Bronchial epithelial cell (primary cell): Measurements from ENCODE around the gene MSANTD1. TPM values are rescaled to one million over a fixed set of nuclear protein-coding genes. Genes with fewer than 3 reads are reported as not detected.

ENCODE experiments used
- DNase-seq: peaks from one replicate; pipeline ENCODE4 v3.0.0-alpha.2; 2010; ENCODE audit warnings: low read depth
- FAIRE-seq: peaks from 2 replicates; lab custom pipeline; 2011; peaks lifted over from hg19 to GRCh38; lab: Jason Lieb, UNC
- H3K27me3 ChIP-seq: 2 replicates; pipeline ENCODE4 v1.5.1; 2011; ENCODE audit warnings: low read length; ENCODE audit not compliant: control insufficient read depth, insufficient read depth
- H3K36me3 ChIP-seq: 2 replicates; pipeline ENCODE4 v1.5.1; 2011; ENCODE audit warnings: low read length; ENCODE audit not compliant: control insufficient read depth, insufficient read depth
- H3K4me3 ChIP-seq: 2 replicates; pipeline ENCODE4 v1.5.1; 2011; ENCODE audit warnings: mild to moderate bottlenecking, low read depth, low read length, control low read depth
- total RNA-seq: library from RNA; depleted of rRNA; stranded (reverse); fragments of >200 nt; gene quantifications from 2 replicates; pipeline ENCODE4 v1.2.1, GENCODE V29; 2014
- TF ChIP-seq, protein P1 (sequence below): IDR thresholded peaks from 2 replicates; pipeline ENCODE4 v1.5.1; 2011; ENCODE audit warnings: mild to moderate bottlenecking, moderate library complexity, low read length, control low read depth, inconsistent platforms; ENCODE audit not compliant: insufficient read depth, severe bottlenecking

The MSANTD1 gene
- total RNA-seq: 0.26 and 0.64 TPM in 2 replicates

DNA sequence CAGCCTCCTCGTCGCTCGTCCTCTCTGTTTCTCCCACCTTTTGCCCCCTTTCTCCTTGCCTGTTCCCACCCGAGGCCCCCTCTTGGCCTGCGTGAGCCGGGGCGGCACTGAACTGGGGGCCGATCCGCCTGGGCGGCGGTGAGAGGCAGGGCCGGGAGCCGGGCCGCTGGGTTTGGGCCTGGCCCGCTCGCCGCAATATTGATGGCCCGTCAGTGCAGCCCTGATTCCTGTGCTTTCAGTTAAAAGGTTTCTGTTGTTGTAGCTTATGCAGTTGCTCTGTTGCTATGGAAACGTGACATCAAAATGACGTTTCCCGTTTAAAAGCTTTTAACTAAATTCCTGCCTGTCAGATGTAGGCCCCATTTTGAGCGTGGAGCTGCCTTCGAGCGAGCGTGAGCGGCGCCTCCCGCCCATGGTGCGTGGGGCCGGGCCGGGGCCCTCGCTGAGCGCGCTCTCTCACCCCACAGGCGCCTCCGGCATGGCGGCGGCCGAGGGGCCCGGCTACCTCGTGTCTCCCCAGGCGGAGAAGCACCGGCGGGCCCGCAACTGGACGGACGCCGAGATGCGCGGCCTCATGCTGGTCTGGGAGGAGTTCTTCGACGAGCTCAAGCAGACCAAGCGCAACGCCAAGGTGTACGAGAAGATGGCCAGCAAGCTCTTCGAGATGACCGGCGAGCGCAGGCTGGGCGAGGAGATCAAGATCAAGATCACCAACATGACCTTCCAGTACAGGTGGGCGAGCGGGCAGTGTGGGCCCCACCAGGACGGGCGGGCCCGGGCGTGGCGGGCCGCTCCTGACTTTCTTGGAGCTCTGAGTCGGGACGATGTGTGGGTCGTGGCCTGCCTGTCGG is at the start of gene MSANTD1:
Gene MSANTD1, plus strand, starts transcription at position 349 of the 851 bp plus-strand sequence. Its CDS starts 64 bp downstream, at position 413.
- TF ChIP-seq, protein P1, sequence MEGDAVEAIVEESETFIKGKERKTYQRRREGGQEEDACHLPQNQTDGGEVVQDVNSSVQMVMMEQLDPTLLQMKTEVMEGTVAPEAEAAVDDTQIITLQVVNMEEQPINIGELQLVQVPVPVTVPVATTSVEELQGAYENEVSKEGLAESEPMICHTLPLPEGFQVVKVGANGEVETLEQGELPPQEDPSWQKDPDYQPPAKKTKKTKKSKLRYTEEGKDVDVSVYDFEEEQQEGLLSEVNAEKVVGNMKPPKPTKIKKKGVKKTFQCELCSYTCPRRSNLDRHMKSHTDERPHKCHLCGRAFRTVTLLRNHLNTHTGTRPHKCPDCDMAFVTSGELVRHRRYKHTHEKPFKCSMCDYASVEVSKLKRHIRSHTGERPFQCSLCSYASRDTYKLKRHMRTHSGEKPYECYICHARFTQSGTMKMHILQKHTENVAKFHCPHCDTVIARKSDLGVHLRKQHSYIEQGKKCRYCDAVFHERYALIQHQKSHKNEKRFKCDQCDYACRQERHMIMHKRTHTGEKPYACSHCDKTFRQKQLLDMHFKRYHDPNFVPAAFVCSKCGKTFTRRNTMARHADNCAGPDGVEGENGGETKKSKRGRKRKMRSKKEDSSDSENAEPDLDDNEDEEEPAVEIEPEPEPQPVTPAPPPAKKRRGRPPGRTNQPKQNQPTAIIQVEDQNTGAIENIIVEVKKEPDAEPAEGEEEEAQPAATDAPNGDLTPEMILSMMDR: no peak
- FAIRE-seq (no peak), DNase-seq (no peak)
- H3K27me3 ChIP-seq: no peaks in the 10 kb centered on the region
- no peak within 1 kb of the TSS for H3K4me3 ChIP-seq
- no peaks in the 10 kb centered on the region for H3K36me3 ChIP-seq

DNA sequence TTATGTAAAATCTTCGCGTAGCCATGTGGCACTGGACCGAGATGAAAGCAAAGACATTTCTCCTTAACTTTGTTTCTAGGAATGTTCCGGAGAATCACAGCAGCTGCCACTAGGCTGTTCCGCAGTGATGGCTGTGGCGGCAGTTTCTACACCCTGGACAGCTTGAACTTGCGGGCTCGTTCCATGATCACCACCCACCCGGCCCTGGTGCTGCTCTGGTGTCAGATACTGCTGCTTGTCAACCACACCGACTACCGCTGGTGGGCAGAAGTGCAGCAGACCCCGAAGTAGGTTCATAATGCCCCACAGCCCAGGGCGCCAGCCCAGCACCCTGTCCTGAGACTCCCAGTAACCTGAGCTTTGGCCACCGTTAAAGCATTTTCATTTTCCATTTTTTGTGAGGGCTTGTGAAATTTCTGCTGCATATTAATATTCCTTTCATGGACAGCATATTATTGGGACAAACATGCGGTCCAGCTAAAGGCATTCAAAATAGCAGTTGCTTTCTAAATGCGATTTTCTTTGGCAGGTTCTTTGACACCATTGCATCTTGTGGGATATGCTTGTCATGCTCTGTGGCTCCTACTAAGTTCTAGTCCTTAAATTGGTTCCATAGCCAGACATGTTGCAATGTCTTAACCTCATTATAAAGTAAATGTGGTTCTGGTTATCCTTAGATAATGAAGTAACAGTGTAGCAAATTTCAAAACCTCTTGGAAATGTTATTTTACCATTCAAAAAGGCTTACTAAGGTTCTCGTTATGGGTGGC is 49.1 kb upstream of the MSANTD1 start:
- Histone ChIP-seq H3K36me3 (peaks cover 6% of the 10 kb centered on the region), H3K4me3 (no peak overlapping the region), H3K27me3 (no peaks in the 10 kb centered on the region)
- no peak for FAIRE-seq
- TF ChIP-seq, protein P1: no peak
- DNase-seq: no peak

DNA sequence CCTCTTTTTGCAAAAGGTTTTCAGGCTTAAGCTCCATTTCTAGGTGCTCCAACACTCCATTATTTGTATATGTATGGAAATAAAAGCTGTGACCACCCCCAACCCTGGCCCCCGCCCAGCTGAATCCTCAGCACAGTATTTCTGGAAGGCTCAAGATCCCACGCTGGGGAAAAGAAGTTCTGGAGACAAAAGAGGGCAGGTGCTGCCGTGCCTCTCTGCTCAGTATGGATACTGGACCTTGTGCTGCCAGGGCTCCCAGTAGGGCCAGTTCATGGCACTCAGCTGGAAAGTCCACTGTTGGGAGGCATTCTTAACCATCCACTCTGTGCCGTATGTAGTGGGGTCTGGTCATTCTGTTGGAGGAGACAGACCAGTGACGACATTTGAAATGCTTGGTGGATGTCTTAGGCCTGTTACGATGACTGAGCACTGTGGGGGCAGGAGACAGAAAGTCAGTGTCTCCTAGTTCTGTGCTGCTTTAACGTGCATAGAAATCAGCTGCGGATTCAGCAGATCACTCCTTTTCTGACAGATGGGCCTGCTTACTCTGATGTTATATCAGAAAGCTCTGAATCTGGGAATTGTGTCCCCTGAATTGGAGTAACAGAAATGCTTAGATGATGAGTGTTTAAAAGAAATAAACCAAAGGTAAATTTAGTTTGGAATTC is 48.4 kb upstream of the MSANTD1 start:
- DNase-seq (no peak), FAIRE-seq (no peak)
- TF ChIP-seq, protein P1: no peak
- Histone ChIP-seq H3K36me3 (peaks cover 6% of the 10 kb centered on the region), H3K27me3 (no peaks in the 10 kb centered on the region), H3K4me3 (no peak overlapping the region)

DNA sequence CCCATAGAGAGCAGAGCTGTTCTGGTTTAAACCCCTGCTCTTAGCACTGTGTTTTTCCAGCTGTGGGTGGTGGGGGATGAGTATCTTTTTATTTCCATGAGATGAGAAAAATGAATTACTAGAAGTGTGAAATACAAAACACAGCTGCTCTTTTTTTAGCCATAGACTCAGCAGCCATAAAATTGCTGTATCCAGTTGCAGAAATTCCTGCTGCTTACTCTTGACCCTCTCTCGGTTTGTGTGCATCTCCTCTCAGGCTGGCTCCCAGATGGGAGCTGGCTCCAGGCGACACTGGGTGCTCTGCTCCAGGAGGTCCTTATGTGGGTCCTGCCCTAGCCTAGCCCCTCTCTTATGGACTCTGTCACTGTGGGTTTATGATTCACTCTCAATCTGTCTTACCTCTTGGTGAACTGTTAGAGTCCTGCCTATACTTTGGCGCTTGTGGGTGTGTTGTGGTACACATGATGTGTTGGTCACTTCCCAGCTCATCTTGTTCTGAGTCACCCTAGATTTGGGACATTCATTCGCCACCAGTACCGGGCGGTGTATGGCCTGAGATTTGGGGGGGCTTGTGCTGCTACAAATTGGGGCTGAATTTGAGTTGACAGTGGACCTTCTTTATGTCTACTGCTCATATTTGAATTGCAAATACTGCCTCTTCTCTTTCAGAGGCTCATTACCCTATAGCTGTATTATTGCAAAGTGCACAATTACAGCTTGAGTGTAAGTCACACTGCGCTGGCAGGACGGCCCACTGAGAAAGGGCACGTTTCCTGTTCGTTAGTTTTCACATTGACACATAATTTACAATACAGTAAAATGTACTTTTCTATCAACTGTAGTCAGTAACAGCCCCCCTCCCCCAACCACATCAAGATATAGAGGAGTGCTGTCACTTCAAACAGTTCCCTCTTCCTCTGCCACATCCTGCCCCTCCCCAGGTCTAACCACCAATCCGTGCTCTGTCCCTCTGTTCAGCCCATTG is 46.9 kb upstream of the MSANTD1 start:
- FAIRE-seq (no peak), DNase-seq (no peak)
- Histone ChIP-seq H3K36me3 (peaks cover 8% of the 10 kb centered on the region), H3K4me3 (no peak overlapping the region), H3K27me3 (no peaks in the 10 kb centered on the region)
- TF ChIP-seq, protein P1: no peak
